Liver (tissue), 9 donors: Measurements from ENCODE around the gene AHI1. TPM values are rescaled to one million over a fixed set of nuclear protein-coding genes. Genes with fewer than 3 reads are reported as not detected.

Experiments used
- DNase-seq: peaks from one replicate; pipeline ENCODE4 v3.0.0-alpha.2; 2017; ENCODE audit warnings: low spot score
- H3K27ac ChIP-seq, 2 donors: one replicate each; pipeline ENCODE4 v1.7.0; 2013; ENCODE audit warnings: inconsistent platforms in 2 of 2, low read length in 2 of 2, control low read depth in 1 of 2, low read depth in 1 of 2, mild to moderate bottlenecking in 1 of 2
- H3K27me3 ChIP-seq, 4 donors: one replicate each; pipeline versions ENCODE4 v1.6.1 to v1.7.0; 2013; ENCODE audit warnings: low read length in 3 of 4, inconsistent platforms in 1 of 4, mild to moderate bottlenecking in 1 of 4, moderate library complexity in 1 of 4; ENCODE audit not compliant: control insufficient read depth in 4 of 4, insufficient read depth in 4 of 4
- H3K36me3 ChIP-seq, 4 donors: one replicate each; pipeline versions ENCODE4 v1.6.1 to v1.7.0; 2013; ENCODE audit warnings: low read length in 3 of 4, mild to moderate bottlenecking in 3 of 4, low read depth in 1 of 4, moderate library complexity in 1 of 4; ENCODE audit not compliant: control insufficient read depth in 4 of 4, insufficient read depth in 3 of 4
- H3K4me1 ChIP-seq, 4 donors: one replicate each; pipeline versions ENCODE4 v1.6.1 to v1.7.0; 2013; ENCODE audit warnings: low read length in 3 of 4, mild to moderate bottlenecking in 3 of 4, moderate library complexity in 1 of 4; ENCODE audit not compliant: control insufficient read depth in 4 of 4, insufficient read depth in 4 of 4
- H3K4me3 ChIP-seq, 3 donors: one replicate each; pipeline versions ENCODE4 v1.6.1 to v1.7.0; 2013; ENCODE audit warnings: low read length in 3 of 3, control low read depth in 1 of 3, low read depth in 1 of 3, mild to moderate bottlenecking in 1 of 3
- H3K9ac ChIP-seq, 2 donors: one replicate each; pipeline ENCODE4 v1.7.0; 2013; ENCODE audit warnings: low read length in 2 of 2, mild to moderate bottlenecking in 2 of 2, moderate library complexity in 2 of 2, control low read depth in 1 of 2, low read depth in 1 of 2
- H3K9me3 ChIP-seq, 4 donors: one replicate each; pipeline versions ENCODE4 v1.6.1 to v1.7.0; 2013; ENCODE audit warnings: low read length in 3 of 4; ENCODE audit not compliant: control insufficient read depth in 4 of 4
- ATF3 ChIP-seq: IDR thresholded peaks from 2 replicates; pipeline ENCODE4 v1.6.1; 2016; ENCODE audit warnings: antibody characterized with exemption
- CTCF ChIP-seq: fragments of 150-350 bp; IDR thresholded peaks from 2 replicates; pipeline ENCODE4 v1.5.1; 2017; ENCODE audit warnings: improper control_type of control experiment, low read depth, low read length; ENCODE audit not compliant: missing input control
- EGR1 ChIP-seq, 2 donors: IDR thresholded peaks; 2 replicates each; pipeline ENCODE4 v1.6.1; 2016 to 2018; ENCODE audit warnings: antibody characterized with exemption in 2 of 2, low read depth in 2 of 2
- FOXA1 ChIP-seq: IDR thresholded peaks from 2 replicates; pipeline ENCODE4 v1.6.1; 2016; ENCODE audit warnings: antibody characterized with exemption
- FOXA2 ChIP-seq: IDR thresholded peaks from 2 replicates; pipeline ENCODE4 v1.6.1; 2016; ENCODE audit warnings: antibody characterized with exemption
- GABPA ChIP-seq, 2 donors: IDR thresholded peaks in 1 of 2; conservative IDR thresholded peaks in 1 of 2; 2 replicates each; pipeline ENCODE4 v1.6.1; 2016; ENCODE audit warnings: antibody characterized with exemption in 2 of 2, mild to moderate bottlenecking in 1 of 2, moderate library complexity in 1 of 2
- HNF4A ChIP-seq, 2 donors: conservative IDR thresholded peaks; 2 replicates each; pipeline ENCODE4 v1.6.1; 2016; ENCODE audit warnings: antibody characterized with exemption in 2 of 2, mild to moderate bottlenecking in 2 of 2
- HNF4G ChIP-seq: IDR thresholded peaks from 2 replicates; pipeline ENCODE4 v1.6.1; 2016; ENCODE audit warnings: antibody characterized with exemption
- JUND ChIP-seq, 2 donors: IDR thresholded peaks; 2 replicates each; pipeline ENCODE4 v1.6.1; 2016; ENCODE audit warnings: antibody characterized with exemption in 2 of 2
- MAX ChIP-seq: IDR thresholded peaks from 2 replicates; pipeline ENCODE4 v1.6.1; 2016; ENCODE audit warnings: antibody characterized with exemption
- NR2F2 ChIP-seq: IDR thresholded peaks from 2 replicates; pipeline ENCODE4 v1.6.1; 2016; ENCODE audit warnings: antibody characterized with exemption
- RAD21 ChIP-seq, 2 donors: IDR thresholded peaks; 2 replicates each; pipeline ENCODE4 v1.6.1; 2016; ENCODE audit warnings: antibody characterized with exemption in 2 of 2, mild to moderate bottlenecking in 2 of 2
- REST ChIP-seq: IDR thresholded peaks from 2 replicates; pipeline ENCODE4 v1.6.1; 2016; ENCODE audit warnings: antibody characterized with exemption, mild to moderate bottlenecking
- RXRA ChIP-seq, 2 donors: IDR thresholded peaks; 2 replicates each; pipeline ENCODE4 v1.6.1; 2017 to 2018; ENCODE audit warnings: antibody characterized with exemption in 2 of 2, mild to moderate bottlenecking in 1 of 2
- SP1 ChIP-seq: IDR thresholded peaks from 2 replicates; pipeline ENCODE4 v1.6.1; 2018; ENCODE audit warnings: antibody characterized with exemption, mild to moderate bottlenecking
- TAF1 ChIP-seq: conservative IDR thresholded peaks from 2 replicates; pipeline ENCODE4 v1.6.1; 2016; ENCODE audit warnings: antibody characterized with exemption, mild to moderate bottlenecking
- YY1 ChIP-seq: IDR thresholded peaks from 2 replicates; pipeline ENCODE4 v1.6.1; 2016; ENCODE audit warnings: antibody characterized with exemption, mild to moderate bottlenecking
- WGBS: extraction: QIAGEN DNeasy Blood & Tissue Kit; methylation state at CpG from one replicate; pipeline ENCODE4 v1.1.7; 2013; 5-methylcytosine and 5-hydroxymethylcytosine counted together
- polyA plus RNA-seq, 2 donors: library from polyadenylated mRNA; stranded (reverse) in 1 of 2; unstranded in 1 of 2; fragments of 200-250 nt in 1 of 2; fragments of >200 nt in 1 of 2; fragmentation: Nextera tagmentation in 1 of 2; extraction: Ambion mirVana in 1 of 2; gene quantifications; one replicate each; pipeline versions ENCODE4 v1.2.1 to v1.2.3, GENCODE V29; 2013 to 2015
- total RNA-seq, 2 donors: library from RNA; depleted of rRNA; stranded (reverse); fragments of >200 nt; gene quantifications; one replicate each; pipeline ENCODE4 v1.2.3, GENCODE V29; 2014
- donor health status: healthy.
- donor health status: healthy.
- donor health status: healthy.
- donor health status: healthy.
- donor health status: healthy.

The AHI1 gene
- total and polyA plus RNA-seq, 4 donors: 2.0 to 14.4 (median 9.0) TPM

- Histone ChIP-seq H3K4me1 (no peaks in the 10 kb centered on the region), H3K36me3 (peaks cover 0 to 4% (median 0%) of the 10 kb centered on the region in 4 donors), H3K9ac (no peak overlapping the region), H3K4me3 (no peak overlapping the region), H3K27me3 (no peaks in the 10 kb centered on the region), H3K27ac (no peak overlapping the region), H3K9me3 (no peaks in the 10 kb centered on the region)
- DNase-seq: no peak
- no peak for TF ChIP-seq REST
- no peak for TF ChIP-seq FOXA2
- TF ChIP-seq TAF1: no peak
- no peak for TF ChIP-seq SP1
- no peak for TF ChIP-seq YY1
- TF ChIP-seq RAD21 (IDR thresholded peaks at IDR 0.05): no peak
- TF ChIP-seq GABPA (IDR thresholded peaks at IDR 0.05 in 1 of 2, conservative IDR thresholded peaks at IDR 0.05 in 1 of 2): no peak
- no peak for TF ChIP-seq NR2F2
- TF ChIP-seq HNF4A (conservative IDR thresholded peaks at IDR 0.05): no peak
- no peak for TF ChIP-seq JUND (IDR thresholded peaks at IDR 0.05)
- TF ChIP-seq CTCF: no peak
- TF ChIP-seq ATF3: no peak
- WGBS: 94% methylated on average over 2 of the region's 2 CpGs
These were observed 104.3 kb downstream of the AHI1 start for GRCh38 chr6:135393289-135393688.

- Histone ChIP-seq H3K9me3 (no peaks in the 10 kb centered on the region), H3K9ac (no peak overlapping the region), H3K36me3 (peaks cover 0 to 4% (median 0%) of the 10 kb centered on the region in 4 donors), H3K4me1 (no peaks in the 10 kb centered on the region), H3K27me3 (no peaks in the 10 kb centered on the region), H3K27ac (no peak overlapping the region), H3K4me3 (no peak overlapping the region)
- WGBS: 95% methylated on average over 4 of the region's 4 CpGs
- DNase-seq: no peak
- TF ChIP-seq HNF4G: no peak
- no peak for TF ChIP-seq CTCF
- TF ChIP-seq SP1: no peak
- no peak for TF ChIP-seq FOXA2
- TF ChIP-seq RXRA (IDR thresholded peaks at IDR 0.05): no peak
- no peak for TF ChIP-seq REST
- TF ChIP-seq EGR1 (IDR thresholded peaks at IDR 0.05; ENCODE audit: low read depth in 2 of 2): no peak
- TF ChIP-seq FOXA1: no peak
- no peak for TF ChIP-seq RAD21 (IDR thresholded peaks at IDR 0.05)
- TF ChIP-seq JUND (IDR thresholded peaks at IDR 0.05): no peak
- TF ChIP-seq MAX: no peak
- no peak for TF ChIP-seq TAF1
- no peak for TF ChIP-seq HNF4A (conservative IDR thresholded peaks at IDR 0.05)
- TF ChIP-seq ATF3: no peak
- no peak for TF ChIP-seq NR2F2
- TF ChIP-seq GABPA (IDR thresholded peaks at IDR 0.05 in 1 of 2, conservative IDR thresholded peaks at IDR 0.05 in 1 of 2): no peak
These were observed 107.1 kb downstream of the AHI1 start for GRCh38 chr6:135390458-135390857.
